ENCODE results near the gene PDE10A. TPM values are rescaled to one million over a fixed set of nuclear protein-coding genes. Genes with fewer than 3 reads are reported as not detected.

PDE10A gene
- total and polyA plus RNA-seq, 12 donors = 6.8 to 20.4 (median 14.2) TPM

GRCh38 chr6:165401092-165401491 is 261.9 kb downstream of the PDE10A start:
- TF ChIP-seq CTCF (IDR thresholded peaks at IDR 0.05) = no peak
- ATAC-seq (no peak), DNase-seq (no peak)
- Histone ChIP-seq H3K4me3 (no peak overlapping the region), H3K27me3 (no peaks in the 10 kb centered on the region), H3K36me3 (peaks cover 0 to 36% (median 0%) of the 10 kb centered on the region in 9 donors), H3K27ac (no peak overlapping the region), H3K4me1 (no peaks in the 10 kb centered on the region), H3K9me3 (peaks cover 0 to 13% (median 0%) of the 10 kb centered on the region in 11 donors)
- intact Hi-C loops (cut with DNase I) = no loop called here
- 94 to 97% methylated on average over 2 of the region's 2 CpGs for WGBS, 2 donors

- TF ChIP-seq CTCF (IDR thresholded peaks at IDR 0.05) = no peak
- DNase-seq (no peak), ATAC-seq (no peak)
- H3K36me3 ChIP-seq = peaks cover 0 to 81% (median 6%) of the 10 kb centered on the region in 9 donors
- WGBS, 2 donors = 91 to 94% methylated on average over 6 of the region's 6 CpGs
- no peak overlapping the region for H3K27ac ChIP-seq
- peaks cover 0 to 5% (median 0%) of the 10 kb centered on the region in 11 donors for H3K9me3 ChIP-seq
- H3K4me1 ChIP-seq = no peaks in the 10 kb centered on the region
- H3K4me3 ChIP-seq = no peak overlapping the region
- no peaks in the 10 kb centered on the region for H3K27me3 ChIP-seq
- intact Hi-C loops (cut with DNase I) = no loop called here
Observed at GRCh38 chr6:165390475-165390874, 272.6 kb downstream of the PDE10A start.

GRCh38 chr6:165389534-165389933 is 273.5 kb downstream of the PDE10A start:
- intact Hi-C loops (cut with DNase I) = no loop called here
- Histone ChIP-seq H3K27ac (no peak overlapping the region), H3K27me3 (no peaks in the 10 kb centered on the region), H3K4me1 (no peaks in the 10 kb centered on the region), H3K4me3 (no peak overlapping the region), H3K36me3 (peaks cover 0 to 76% (median 6%) of the 10 kb centered on the region in 9 donors), H3K9me3 (peaks cover 0 to 4% (median 0%) of the 10 kb centered on the region in 11 donors)
- ATAC-seq (peak in 1 of 8 donors; percentile 45), DNase-seq (no peak)
- TF ChIP-seq CTCF (IDR thresholded peaks at IDR 0.05) = no peak
- WGBS, 2 donors = 44 to 50% methylated on average over 3 of the region's 3 CpGs

GRCh38 chr6:165383323-165383722 is 279.7 kb downstream of the PDE10A start:
- DNase-seq (no peak), ATAC-seq (no peak)
- peaks cover 0 to 80% (median 7%) of the 10 kb centered on the region in 9 donors for H3K36me3 ChIP-seq
- WGBS, 2 donors = 89 to 92% methylated on average over 3 of the region's 3 CpGs
- no peaks in the 10 kb centered on the region for H3K4me1 ChIP-seq
- no peaks in the 10 kb centered on the region for H3K9me3 ChIP-seq
- no peaks in the 10 kb centered on the region for H3K27me3 ChIP-seq
- H3K27ac ChIP-seq = no peak overlapping the region
- H3K4me3 ChIP-seq = no peak overlapping the region
- intact Hi-C loops (cut with DNase I) = no loop called here
- no peak for TF ChIP-seq CTCF (IDR thresholded peaks at IDR 0.05)
